HG02571 (cell line): ENCODE measurements around the gene ASIC3.
"Not testable (repeated sequence)": the region's sequence is repeated elsewhere in the genome, so short reads cannot be mapped to it uniquely, and the experiment has no call there.

Source experiments
- ATAC-seq: cut with Tn5 transposase; IDR thresholded peaks from one replicate; pipeline ENCODE4 v1.9.1; 2021; ENCODE audit warnings: mild to moderate bottlenecking, moderate library complexity; ENCODE audit not compliant: unreplicated experiment

The ASIC3 gene

DNA sequence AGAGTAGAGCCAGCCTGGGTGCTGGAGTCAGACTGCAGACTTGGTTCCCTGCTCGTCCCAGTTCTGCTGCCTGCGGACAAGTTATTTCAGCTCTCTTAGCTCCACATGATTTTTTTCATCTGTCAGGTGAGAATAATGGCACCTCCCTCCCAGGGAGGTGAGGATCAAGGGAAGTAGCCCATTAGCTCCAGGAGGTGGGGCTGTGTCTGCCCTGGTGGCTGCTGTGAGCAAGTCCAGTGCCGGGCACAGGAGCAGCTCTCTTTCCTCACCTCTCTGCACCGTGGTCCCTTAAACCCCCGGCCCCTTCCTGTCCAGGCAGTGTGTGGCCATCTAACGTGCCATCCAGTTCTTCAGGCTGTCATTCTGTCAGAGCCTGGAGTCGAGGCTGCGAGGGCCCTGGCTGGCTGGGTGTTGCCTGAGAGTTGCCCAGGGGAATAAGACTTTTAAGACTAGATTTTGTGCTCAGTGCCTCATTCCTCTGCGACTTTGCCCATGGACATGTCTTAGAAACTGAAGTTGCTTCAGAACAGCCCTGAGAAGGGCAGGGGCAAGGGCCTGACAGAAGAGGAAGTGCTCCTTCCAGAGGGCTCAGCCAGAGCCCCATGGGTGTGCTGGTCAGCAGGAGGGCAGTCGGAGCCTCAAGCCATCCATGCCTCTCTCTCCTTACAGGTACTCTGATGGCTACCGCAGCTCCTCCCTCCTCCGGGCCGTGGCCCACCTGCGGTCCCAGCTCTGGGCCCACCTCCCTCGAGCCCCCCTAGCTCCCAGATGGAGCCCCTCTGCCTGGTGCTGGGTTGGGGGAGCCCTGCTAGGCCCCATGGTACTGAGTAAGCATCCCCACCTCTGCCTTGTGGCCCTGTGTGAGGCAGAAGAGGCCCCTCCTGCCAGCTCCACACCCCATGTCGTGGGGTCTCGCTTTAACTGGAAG lies 15.1 kb upstream of the ASIC3 start:
- no peak for ATAC-seq

DNA sequence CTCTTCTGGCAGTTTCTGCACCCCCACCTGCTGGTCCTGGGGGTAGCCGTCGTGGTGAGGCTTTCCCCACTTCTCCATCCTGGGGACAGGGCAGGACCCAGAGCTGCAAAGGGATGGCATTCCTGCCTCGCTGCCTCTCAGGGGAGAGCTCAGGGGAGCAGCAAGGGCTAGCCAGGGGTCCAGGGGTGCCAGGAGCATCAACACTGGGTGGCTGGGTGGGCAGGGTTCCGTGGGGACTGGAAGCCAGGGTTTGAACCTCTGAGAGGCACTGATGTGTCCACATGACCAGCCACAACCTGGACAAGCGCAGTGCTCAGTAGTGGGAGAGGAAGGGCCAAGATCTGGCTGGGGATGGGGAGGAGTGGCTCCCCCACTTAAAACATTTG lies 14.5 kb upstream of the ASIC3 start:
- ATAC-seq, result no peak

DNA sequence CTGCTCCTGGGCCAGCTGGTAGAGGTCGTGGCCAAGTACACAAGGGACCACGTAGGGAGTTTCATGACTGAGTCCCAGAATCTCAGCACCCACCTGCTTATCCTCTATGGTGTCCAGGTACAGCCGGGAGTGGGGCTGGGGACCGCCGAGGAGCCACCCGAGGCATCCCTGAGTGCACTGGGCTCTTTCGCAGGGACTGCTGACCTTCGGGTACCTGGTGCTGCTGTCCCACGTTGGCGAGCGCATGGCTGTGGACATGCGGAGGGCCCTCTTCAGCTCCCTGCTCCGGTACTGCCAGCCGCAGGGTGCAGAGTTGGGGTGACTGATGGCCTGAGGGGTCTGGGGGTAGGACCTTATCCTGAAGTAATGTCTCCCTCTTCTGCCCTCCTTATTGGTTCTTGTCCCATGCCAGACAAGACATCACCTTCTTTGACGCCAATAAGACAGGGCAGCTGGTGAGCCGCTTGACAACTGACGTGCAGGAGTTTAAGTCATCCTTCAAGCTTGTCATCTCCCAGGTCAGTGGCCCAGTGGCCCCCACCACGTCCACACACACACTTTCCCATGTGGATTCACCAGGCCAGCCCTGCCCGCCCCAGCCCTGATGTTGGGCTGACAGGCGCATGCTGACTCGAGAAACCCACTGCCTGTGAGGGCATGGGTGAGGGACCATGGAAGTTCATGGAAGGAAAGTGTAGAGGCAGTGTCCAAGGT lies 13.9 kb upstream of the ASIC3 start:
- ATAC-seq, result no peak

DNA sequence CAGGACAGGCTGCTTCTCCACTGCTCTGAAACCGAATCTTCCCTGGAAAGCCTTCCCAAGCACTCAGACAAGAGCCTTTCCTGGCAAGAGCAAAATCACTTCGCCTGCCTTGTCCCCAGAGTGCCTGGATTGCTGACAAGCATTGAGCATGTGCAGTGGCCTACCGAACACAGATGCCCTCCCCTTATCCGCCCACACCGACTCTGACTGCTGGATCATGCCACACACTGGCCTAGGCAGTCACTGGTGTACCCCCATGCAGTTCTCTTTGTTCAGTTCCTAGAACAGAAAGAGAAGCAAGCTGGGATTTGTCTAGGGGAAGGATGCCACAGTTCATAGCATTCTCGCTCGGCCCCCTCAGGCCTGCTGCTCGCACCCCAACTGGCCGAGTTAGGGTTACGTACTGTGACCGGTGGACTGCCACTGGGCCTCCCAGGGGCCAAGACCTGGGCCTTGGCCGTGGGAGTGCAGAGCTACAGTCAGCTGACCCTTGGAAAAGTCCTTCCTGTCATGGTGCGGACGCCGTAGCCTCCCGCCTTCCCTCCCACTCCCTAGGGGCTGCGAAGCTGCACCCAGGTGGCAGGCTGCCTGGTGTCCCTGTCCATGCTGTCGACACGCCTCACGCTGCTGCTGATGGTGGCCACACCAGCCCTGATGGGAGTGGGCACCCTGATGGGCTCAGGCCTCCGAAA lies 13.2 kb upstream of the ASIC3 start:
- ATAC-seq, result no peak

DNA sequence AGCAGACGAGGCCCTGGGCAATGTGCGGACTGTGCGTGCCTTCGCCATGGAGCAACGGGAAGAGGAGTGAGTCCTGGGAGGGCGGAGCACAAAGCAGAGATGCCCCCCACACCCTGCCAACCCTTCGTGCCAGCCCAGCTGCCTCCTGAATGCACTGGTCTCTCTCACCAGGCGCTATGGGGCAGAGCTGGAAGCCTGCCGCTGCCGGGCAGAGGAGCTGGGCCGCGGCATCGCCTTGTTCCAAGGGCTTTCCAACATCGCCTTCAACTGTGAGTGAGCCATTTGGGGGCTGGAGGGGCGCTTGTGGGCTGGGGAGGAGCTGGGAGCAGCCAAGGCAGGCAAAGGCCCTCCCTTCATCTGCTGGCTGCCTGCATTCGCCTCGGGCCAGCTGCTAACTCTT lies 12.4 kb upstream of the ASIC3 start:
- no peak for ATAC-seq

DNA sequence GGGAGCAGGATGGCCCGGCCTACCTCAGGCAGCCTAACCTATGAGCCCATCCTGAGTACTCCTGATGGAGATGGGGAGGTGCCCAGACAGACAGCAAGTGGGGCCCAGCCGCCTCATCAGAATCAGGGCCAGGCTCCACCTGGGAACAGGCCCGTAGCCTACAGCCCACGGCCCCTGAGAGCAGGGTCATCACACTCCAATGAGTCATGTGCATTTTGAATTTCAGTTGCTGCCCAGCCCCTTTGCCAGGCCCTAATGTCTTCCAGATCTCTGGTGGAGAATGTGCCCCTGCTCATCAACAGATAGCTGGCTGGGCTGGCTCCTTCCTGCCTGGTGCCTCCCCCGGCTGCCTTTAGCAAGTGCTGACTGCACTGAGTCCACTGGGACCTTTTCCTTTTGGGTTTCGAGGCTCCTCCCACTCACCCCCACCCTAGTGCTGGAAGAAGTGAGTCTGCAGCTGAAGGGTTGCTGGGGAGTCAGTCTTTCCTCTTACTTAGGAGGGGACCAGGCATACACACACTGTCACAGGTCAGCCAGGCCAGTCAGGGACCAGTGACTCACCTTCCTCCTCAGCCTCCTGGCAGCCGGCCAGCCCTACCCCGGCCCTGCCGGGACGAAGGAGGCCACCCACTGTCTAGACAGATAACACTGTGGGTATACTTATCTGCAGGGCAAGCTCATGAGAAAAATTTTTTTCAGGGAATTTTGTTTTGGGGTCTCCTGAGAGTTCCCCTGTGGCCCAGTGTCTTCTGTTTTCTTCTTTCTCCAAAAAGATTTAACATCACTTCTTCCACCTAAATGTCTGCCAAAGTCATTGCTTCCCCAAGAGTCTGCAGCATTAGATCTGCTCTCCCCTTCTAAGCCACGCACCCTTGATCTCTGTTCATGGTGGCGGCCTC lies 9.1 kb upstream of the ASIC3 start:
- no peak for ATAC-seq

DNA sequence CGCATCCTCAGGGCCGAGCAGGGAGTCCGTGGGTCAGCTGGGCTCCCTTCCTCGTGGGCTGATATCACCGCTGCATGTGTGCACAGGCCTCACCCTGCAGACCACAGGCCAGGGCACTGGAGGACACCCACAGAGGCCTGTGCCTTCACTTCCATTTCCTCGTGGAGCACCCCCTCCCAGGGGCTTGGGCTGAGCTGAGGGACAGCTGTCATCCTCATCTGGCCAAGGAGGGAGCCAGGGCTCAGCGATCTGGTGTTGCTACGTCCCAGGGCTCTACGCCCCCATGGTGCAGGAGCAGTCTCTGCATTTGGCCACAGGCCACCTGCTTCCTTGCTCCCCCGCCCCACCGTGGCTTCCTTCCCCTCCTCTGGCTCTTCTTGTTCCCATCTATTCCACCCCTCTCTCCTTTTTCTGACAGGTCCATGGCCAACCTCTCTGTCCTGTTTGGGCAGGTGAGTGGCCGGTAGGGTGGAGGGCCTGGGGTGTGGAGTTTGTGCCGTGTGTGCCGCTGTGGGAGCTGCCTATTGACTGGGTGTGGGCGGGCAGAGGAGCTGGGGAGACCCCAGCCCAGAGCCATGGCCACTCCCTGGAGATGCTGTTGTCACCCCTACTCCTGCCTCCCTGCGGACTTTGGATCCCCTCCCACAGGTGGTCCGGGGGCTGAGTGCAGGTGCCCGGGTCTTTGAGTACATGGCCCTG lies 8.3 kb upstream of the ASIC3 start:
- no peak for ATAC-seq

DNA sequence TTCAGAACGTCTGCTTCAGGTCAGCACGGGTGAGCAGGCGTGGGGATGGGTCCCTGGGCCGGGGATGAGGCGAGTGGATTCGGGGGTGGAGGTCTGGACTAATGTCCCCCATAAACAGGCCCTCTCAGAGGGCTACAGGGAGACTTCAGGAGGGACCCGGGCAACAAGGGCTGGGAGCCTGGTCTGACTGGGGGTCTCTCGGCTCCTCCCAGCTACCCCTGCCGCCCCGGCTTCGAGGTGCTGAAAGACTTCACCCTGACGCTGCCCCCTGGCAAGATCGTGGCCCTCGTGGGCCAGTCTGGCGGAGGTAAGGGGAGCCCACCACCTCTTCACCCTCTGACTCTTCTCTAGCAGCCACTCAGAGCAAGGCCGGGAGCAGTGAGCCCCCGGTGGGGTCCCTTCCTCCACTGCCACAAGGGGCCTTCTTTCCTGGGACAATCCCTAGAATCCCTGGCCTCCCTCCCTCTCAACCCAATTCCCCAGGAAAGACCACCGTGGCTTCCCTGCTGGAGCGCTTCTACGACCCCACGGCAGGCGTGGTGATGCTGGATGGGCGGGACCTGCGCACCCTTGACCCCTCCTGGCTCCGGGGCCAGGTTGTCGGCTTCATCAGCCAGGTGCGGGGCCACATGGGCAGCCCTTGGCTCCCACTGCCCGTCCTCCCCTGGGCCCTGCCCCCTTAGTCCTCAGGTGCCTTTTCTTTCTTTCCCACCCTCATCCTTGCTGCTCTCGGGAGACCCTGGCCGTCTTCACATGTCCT lies 7.5 kb upstream of the ASIC3 start:
- ATAC-seq, result no peak

DNA sequence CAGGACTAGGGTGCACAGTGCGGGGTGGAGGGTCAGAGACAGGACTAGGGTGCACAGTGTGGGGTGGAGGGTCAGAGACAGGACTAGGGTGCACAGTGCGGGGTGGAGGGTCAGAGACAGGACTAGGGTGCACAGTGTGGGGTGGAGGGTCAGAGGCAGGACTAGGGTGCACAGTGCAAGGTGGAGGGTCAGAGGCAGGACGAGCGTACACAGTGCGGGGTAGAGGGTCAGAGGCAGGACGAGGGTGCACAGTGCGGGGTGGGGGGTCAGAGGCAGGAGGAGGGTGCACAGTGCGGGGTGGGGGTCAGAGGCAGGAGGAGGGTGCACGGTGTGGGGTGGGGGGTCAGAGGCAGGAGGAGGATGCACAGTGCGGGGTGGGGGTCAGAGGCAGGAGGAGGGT lies 4.9 kb upstream of the ASIC3 start:
- ATAC-seq, result not testable (repeated sequence)

DNA sequence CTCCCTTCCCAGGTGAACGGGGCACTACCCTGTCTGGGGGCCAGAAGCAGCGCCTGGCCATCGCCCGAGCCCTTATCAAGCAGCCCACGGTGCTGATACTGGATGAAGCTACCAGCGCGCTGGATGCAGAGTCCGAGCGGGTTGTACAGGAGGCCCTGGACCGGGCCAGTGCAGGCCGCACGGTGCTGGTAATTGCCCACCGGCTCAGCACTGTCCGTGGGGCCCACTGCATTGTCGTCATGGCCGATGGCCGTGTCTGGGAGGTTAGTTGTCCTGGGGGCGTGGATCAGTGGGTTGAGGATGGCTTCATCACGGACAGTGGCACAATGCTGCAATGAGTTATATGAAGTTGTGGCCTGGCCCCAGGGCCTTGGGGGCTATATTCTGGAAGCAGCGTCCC lies 4.4 kb upstream of the ASIC3 start:
- ATAC-seq, result no peak

DNA sequence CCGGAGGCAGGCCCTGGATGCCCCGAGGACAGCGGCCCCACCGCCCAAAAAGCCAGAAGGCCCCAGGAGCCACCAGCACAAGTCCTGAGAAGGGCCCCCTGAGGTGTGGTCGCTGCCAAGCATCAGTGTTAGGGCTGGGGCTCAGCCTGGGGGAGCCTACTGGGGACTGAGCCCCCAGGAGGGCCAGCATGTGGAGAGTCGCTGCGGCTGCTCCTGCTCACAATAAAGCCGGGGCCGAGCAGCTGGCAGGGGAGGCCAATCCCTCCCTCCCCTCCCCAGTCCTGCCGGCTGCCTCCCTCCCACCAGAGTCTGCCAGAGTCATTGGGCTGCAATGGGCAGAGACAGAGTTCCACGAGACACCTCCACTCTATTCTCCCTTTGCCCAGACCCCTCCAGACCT lies 3.1 kb upstream of the ASIC3 start:
- no peak for ATAC-seq

DNA sequence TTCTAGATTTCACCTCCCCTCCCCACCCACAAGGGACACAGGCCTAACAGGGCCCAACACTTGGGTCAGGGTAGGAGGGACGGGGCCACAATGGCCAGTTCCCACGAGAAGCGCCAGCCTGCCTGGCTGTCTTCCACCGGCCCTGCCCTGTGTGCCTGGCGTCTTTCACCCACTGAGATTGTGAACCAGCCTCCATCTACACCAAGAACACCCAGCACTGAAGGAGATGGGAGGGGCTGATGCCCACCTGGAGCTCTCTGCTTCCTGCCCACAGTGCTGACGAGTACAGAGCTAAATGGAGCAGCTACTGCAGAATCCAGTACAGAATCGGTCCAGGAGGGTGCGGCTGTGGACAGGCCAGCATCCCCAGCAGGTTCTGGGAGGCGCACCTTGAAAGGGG lies 2.4 kb upstream of the ASIC3 start:
- ATAC-seq, result no peak

DNA sequence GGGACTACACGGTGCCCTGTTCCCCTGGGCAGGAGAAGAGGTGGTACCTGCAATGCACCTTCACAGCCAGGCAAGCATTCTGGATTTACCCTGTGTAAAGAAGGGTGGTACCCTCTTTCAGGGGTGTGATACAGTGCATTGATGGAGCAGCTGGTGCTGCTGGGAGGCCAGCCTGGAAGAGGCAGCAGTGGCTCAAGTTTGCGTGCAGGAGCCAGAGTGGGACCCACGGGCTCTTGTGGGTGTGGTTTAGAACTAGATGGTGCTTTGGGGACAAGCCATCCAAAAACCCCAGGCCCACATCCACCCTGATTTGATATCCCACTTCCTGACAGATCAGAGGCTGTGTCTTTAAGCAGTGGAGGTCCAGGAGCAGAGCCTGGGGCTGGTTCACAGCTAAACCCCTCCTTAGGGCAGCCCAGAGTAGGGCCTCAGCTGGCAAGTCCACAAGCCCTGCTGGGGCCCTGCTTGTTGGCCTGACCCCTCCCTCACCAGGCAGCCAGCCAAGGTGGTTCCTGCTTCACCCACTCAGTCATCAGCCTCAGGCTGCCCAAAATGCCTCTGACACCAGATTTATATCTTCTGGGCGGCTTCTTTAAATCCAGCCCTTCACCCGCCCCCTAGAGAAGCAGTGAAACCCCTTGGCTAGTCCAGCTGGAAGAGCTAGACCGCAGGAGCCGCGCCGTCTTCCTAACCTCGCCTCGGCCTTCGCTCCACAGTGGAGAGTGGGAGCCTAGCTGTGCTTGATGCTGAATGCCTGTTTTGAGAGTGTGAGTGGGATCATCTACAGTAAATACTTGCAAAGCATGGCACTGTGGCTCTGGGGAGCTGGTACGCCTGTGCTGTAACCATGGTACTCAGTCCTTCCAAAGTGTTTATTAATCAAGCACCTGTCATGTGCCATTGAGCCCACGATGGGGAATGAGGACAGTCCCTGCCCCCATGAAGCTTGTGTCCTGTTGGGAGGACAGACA lies 1.4 kb upstream of the ASIC3 start:
- no peak for ATAC-seq

DNA sequence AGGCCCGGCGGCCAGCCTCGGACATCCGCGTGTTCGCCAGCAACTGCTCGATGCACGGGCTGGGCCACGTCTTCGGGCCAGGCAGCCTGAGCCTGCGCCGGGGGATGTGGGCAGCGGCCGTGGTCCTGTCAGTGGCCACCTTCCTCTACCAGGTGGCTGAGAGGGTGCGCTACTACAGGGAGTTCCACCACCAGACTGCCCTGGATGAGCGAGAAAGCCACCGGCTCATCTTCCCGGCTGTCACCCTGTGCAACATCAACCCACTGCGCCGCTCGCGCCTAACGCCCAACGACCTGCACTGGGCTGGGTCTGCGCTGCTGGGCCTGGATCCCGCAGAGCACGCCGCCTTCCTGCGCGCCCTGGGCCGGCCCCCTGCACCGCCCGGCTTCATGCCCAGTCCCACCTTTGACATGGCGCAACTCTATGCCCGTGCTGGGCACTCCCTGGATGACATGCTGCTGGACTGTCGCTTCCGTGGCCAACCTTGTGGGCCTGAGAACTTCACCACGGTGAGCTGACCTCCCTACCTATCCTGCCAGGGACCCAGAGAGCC lies 656 bp downstream of the ASIC3 start:
- ATAC-seq, result no peak

DNA sequence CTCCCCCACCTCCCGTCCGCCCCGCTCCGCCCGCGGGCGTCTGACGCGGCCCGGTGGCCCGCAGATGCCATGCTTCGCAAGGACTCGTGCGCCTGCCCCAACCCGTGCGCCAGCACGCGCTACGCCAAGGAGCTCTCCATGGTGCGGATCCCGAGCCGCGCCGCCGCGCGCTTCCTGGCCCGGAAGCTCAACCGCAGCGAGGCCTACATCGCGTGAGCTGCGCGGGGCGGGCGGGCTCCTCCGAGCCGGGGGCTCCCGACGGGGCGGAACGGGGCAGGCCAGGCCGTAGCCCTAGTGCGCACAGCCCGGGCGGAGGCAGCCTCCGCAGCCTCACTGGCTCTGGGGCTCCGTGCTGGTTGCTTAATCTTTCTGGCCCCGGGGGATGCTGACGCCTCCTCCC lies 2.8 kb downstream of the ASIC3 start:
- no peak for ATAC-seq

DNA sequence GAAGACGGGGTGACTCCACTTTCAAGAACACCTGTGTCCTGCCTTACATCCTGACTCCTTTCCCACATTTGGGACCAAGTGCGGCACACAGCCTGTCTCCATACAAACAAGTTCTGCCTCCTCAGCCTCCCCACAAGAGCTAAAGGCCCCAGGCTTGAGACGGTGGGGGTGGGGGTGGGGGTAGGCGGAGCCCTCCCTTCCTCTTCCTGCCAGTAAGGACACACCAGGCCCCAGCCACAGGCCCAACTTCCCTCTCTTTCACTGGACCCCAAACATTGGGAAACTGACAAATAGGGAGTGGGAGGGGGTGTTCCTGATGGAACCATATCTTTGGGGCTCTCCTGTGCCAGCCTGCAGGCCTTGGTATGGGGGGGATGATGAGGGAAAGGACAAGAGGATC lies 4.8 kb downstream of the ASIC3 start:
- no peak for ATAC-seq

DNA sequence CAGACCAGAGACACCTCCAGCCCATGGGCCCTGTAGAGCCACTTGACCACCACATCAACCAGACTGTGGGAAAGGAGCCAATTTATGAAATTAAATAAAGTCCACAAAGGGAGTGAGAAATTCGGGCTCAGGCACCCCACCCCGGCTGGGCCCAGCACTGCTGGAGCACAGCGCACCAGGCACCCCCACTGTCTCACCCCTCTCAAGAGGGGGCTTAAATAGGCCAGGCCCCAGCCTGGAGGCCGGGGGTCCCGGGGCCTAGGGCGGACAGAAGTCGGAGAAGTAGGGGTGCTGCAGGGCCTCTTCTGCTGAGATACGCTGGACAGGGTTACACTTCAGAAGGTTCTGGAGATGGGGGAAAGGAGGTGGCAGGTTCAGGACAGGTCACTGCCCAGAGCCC lies 5.4 kb downstream of the ASIC3 start:
- ATAC-seq, result no peak

DNA sequence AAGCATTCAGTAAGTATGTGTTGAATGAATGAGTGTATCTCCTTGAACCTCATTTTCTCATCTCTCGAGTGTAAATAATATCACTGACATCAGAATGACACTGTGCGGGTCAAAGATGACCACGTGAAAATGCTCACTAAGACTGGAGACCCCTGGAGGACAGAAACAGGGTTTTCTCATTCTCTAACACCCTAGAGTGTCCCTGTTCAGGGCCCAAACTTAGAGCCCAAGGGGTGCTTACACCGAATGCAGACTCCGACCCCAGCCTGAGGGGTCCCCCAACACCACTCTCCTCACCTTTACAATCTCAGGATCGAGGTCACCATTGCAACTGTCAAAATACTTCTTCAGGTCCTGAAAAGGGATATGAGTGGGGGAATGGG lies 7.9 kb downstream of the ASIC3 start:
- ATAC-seq, result no peak
